ENCODE results near the gene ISG20L2.
"Not testable (repeated sequence)": the region's sequence is repeated elsewhere in the genome, so short reads cannot be mapped to it uniquely, and the experiment has no call there.

The ISG20L2 gene

GRCh38 chr1:156728599-156729462 is at the start of gene ISG20L2:
Gene ISG20L2, minus strand, starts transcription at chr1:156728766. Its CDS starts 1,114 bp downstream, at chr1:156727652.
- DNase-seq = peak; percentile 90

GRCh38 chr1:156777573-156777972 is 49.0 kb upstream of the ISG20L2 start:
- DNase-seq = no peak

GRCh38 chr1:156776942-156777341 is 48.4 kb upstream of the ISG20L2 start:
- DNase-seq = no peak

GRCh38 chr1:156775799-156776198 is 47.2 kb upstream of the ISG20L2 start:
- DNase-seq = no peak

GRCh38 chr1:156773607-156774006 is 45.0 kb upstream of the ISG20L2 start:
- DNase-seq = no peak

- no peak for DNase-seq
Observed at GRCh38 chr1:156772728-156773497, 44.3 kb upstream of the ISG20L2 start.

- no peak for DNase-seq
Observed at GRCh38 chr1:156772222-156772621, 43.7 kb upstream of the ISG20L2 start.

GRCh38 chr1:156768610-156769295 is 40.2 kb upstream of the ISG20L2 start:
- DNase-seq = no peak

GRCh38 chr1:156767879-156768604 is 39.5 kb upstream of the ISG20L2 start:
- DNase-seq = no peak

GRCh38 chr1:156767101-156767878 is 38.7 kb upstream of the ISG20L2 start, which contains the start of gene PRCC:
Gene PRCC, plus strand, starts transcription at chr1:156767535. Its CDS starts 237 bp downstream, at chr1:156767772.
- DNase-seq = peak; percentile 99

GRCh38 chr1:156766298-156767100 is 37.9 kb upstream of the ISG20L2 start:
- DNase-seq = no peak

- DNase-seq = no peak
Observed at GRCh38 chr1:156765666-156766065, 37.1 kb upstream of the ISG20L2 start.

- DNase-seq = not testable (repeated sequence)
Observed at GRCh38 chr1:156765136-156765535, 36.6 kb upstream of the ISG20L2 start.

GRCh38 chr1:156760796-156761104 is 32.2 kb upstream of the ISG20L2 start:
- no peak for DNase-seq

- no peak for DNase-seq
Observed at GRCh38 chr1:156760092-156760795, 31.7 kb upstream of the ISG20L2 start.

- not testable (repeated sequence) for DNase-seq
Observed at GRCh38 chr1:156757572-156758253, 29.1 kb upstream of the ISG20L2 start.

- DNase-seq = no peak
Observed at GRCh38 chr1:156756355-156756754, 27.8 kb upstream of the ISG20L2 start.

- DNase-seq = no peak
Observed at GRCh38 chr1:156755527-156755950, 27.0 kb upstream of the ISG20L2 start.

- peak; percentile 94 for DNase-seq
Observed at GRCh38 chr1:156754219-156754618, 25.7 kb upstream of the ISG20L2 start.

Data from NCI-H1436 treated with DMSO at 0.1 percent for 48 hours (cell line).